ENCODE results near the gene ASCL4. TPM values are rescaled to one million over a fixed set of nuclear protein-coding genes. Genes with fewer than 3 reads are reported as not detected.

ASCL4 gene
- total and polyA plus RNA-seq, 2 of the 8 experiments (the other 6 are each of a cell fraction or from before 2014, with no cell fraction given) = not detected

DNA sequence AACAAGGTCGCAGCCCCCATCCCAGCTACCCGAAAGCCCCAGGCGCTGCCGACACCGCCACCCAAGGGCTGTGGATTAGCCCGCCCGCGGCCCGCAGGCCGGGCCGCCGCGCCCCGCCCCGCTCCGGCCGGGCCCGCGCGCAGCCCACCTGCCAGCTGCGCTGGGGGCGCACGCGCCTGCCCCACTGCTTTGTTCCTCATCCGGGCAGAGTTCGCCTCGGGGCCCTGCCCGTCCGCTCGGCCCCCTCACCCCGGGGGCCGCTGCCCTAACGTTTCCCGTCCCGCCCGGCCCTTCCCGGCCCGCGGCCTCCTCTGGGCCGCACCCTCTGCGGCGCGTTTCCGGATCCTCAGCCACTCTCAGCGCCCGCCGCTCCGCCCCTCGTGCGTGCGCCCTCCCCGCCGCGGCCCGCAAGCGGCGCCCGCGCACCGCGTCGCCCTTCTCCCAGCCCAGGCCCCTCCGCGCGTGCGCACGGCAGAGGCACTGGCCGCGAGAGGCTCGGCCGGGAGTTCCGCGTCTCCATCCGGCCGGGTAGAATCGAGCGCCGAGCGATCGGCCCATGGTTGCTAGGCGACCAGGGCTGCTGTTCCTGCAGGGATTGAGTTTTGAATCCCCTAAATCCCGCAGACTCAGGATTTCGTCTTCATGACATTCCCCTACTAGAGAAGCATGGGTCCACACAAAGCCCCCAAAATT, 13.5 kb upstream of the ASCL4 start, which contains the start of gene PRDM4 (continued):
- TF ChIP-seq, protein P1, sequence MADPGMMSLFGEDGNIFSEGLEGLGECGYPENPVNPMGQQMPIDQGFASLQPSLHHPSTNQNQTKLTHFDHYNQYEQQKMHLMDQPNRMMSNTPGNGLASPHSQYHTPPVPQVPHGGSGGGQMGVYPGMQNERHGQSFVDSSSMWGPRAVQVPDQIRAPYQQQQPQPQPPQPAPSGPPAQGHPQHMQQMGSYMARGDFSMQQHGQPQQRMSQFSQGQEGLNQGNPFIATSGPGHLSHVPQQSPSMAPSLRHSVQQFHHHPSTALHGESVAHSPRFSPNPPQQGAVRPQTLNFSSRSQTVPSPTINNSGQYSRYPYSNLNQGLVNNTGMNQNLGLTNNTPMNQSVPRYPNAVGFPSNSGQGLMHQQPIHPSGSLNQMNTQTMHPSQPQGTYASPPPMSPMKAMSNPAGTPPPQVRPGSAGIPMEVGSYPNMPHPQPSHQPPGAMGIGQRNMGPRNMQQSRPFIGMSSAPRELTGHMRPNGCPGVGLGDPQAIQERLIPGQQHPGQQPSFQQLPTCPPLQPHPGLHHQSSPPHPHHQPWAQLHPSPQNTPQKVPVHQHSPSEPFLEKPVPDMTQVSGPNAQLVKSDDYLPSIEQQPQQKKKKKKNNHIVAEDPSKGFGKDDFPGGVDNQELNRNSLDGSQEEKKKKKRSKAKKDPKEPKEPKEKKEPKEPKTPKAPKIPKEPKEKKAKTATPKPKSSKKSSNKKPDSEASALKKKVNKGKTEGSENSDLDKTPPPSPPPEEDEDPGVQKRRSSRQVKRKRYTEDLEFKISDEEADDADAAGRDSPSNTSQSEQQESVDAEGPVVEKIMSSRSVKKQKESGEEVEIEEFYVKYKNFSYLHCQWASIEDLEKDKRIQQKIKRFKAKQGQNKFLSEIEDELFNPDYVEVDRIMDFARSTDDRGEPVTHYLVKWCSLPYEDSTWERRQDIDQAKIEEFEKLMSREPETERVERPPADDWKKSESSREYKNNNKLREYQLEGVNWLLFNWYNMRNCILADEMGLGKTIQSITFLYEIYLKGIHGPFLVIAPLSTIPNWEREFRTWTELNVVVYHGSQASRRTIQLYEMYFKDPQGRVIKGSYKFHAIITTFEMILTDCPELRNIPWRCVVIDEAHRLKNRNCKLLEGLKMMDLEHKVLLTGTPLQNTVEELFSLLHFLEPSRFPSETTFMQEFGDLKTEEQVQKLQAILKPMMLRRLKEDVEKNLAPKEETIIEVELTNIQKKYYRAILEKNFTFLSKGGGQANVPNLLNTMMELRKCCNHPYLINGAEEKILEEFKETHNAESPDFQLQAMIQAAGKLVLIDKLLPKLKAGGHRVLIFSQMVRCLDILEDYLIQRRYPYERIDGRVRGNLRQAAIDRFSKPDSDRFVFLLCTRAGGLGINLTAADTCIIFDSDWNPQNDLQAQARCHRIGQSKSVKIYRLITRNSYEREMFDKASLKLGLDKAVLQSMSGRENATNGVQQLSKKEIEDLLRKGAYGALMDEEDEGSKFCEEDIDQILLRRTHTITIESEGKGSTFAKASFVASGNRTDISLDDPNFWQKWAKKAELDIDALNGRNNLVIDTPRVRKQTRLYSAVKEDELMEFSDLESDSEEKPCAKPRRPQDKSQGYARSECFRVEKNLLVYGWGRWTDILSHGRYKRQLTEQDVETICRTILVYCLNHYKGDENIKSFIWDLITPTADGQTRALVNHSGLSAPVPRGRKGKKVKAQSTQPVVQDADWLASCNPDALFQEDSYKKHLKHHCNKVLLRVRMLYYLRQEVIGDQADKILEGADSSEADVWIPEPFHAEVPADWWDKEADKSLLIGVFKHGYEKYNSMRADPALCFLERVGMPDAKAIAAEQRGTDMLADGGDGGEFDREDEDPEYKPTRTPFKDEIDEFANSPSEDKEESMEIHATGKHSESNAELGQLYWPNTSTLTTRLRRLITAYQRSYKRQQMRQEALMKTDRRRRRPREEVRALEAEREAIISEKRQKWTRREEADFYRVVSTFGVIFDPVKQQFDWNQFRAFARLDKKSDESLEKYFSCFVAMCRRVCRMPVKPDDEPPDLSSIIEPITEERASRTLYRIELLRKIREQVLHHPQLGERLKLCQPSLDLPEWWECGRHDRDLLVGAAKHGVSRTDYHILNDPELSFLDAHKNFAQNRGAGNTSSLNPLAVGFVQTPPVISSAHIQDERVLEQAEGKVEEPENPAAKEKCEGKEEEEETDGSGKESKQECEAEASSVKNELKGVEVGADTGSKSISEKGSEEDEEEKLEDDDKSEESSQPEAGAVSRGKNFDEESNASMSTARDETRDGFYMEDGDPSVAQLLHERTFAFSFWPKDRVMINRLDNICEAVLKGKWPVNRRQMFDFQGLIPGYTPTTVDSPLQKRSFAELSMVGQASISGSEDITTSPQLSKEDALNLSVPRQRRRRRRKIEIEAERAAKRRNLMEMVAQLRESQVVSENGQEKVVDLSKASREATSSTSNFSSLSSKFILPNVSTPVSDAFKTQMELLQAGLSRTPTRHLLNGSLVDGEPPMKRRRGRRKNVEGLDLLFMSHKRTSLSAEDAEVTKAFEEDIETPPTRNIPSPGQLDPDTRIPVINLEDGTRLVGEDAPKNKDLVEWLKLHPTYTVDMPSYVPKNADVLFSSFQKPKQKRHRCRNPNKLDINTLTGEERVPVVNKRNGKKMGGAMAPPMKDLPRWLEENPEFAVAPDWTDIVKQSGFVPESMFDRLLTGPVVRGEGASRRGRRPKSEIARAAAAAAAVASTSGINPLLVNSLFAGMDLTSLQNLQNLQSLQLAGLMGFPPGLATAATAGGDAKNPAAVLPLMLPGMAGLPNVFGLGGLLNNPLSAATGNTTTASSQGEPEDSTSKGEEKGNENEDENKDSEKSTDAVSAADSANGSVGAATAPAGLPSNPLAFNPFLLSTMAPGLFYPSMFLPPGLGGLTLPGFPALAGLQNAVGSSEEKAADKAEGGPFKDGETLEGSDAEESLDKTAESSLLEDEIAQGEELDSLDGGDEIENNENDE (IDR thresholded peaks at IDR 0.05; ENCODE audit: insufficient replicate concordance, low read length) = no peak
- TF ChIP-seq RFX5 (IDR thresholded peaks at IDR 0.05; ENCODE audit: borderline replicate concordance, low read depth, low read length) = no peak
- peak; percentile 92 for TF ChIP-seq SRF (IDR thresholded peaks at IDR 0.05; ENCODE audit: low read depth, low read length)
- TF ChIP-seq BCL11A (IDR thresholded peaks at IDR 0.05; ENCODE audit: low read depth in 2 of 2, low read length in 2 of 2) = no peak
- peak; percentile 57 for TF ChIP-seq ASH2L (IDR thresholded peaks at IDR 0.05; ENCODE audit: low read length)
- TF ChIP-seq GABPA (IDR thresholded peaks at IDR 0.05; ENCODE audit: borderline replicate concordance, insufficient read depth, low read length) = no peak
- peak; percentile 89 for TF ChIP-seq PHF8 (conservative IDR thresholded peaks at IDR 0.05; ENCODE audit: low read depth, low read length)
- TF ChIP-seq KDM4A (IDR thresholded peaks at IDR 0.05; ENCODE audit: low read depth, low read length, severe bottlenecking) = peak; percentile 81
- peak; percentile 67 to 93 for TF ChIP-seq RAD21 (IDR thresholded peaks at IDR 0.05 in 1 of 2, conservative IDR thresholded peaks at IDR 0.05 in 1 of 2; ENCODE audit: low read depth in 2 of 2, low read length in 2 of 2)
- peak in 1 of 2 experiments; percentile 58; a peak in 1 of 3 replicates for TF ChIP-seq POLR2A (IDR thresholded peaks at IDR 0.05; ENCODE audit: control extremely low read depth in 1 of 2, low read depth in 2 of 2, low read length in 2 of 2)

Data from H1 (cell line).